ENCODE results near the gene ETS2.

Gene ETS2

DNA sequence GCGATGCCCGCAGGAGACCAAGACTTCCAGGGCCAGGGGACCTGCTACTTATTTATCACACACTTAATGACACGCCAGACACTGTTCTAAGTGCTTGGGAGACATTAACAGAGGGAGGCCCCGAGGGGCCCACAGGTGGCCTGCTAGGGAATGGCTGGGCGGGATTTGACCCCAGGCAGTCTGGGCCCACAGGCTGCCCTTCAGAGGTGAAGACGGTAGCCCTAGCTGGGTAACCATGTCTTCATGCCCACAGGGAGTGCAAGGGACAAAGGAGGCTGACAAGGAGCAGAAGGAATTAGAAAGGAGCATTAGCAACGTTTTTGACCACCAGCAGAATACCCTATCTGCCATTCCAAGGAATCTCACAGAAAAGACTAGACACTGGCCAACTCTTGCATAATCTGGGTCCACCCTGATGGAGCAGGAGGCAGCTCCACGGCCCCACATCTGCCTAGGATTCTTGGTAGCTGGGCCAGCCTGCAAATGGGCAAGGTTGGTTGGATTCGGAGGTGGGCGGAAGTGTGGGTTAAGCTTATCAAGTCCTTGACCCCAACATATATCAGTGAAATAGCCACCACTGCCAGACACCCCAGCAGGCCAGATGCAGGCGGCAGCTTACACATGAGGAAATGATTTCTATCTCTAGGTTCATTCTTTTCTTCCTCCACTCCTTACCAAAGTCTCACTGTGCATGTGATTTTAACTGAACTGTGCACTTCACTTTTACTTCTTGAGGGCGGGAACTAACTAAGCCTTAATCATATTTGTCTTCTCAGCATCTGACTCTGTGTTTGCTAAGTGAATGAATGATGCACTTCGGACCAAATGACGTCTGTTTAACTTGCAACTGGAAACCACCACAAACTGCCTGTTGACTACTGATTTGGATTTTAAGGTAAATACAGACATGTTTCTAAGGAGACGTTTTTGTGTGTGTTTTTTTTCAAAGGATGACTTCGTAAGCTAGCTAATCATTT, 3.4 kb upstream of the ETS2 start:
- FAIRE-seq: no peak

DNA sequence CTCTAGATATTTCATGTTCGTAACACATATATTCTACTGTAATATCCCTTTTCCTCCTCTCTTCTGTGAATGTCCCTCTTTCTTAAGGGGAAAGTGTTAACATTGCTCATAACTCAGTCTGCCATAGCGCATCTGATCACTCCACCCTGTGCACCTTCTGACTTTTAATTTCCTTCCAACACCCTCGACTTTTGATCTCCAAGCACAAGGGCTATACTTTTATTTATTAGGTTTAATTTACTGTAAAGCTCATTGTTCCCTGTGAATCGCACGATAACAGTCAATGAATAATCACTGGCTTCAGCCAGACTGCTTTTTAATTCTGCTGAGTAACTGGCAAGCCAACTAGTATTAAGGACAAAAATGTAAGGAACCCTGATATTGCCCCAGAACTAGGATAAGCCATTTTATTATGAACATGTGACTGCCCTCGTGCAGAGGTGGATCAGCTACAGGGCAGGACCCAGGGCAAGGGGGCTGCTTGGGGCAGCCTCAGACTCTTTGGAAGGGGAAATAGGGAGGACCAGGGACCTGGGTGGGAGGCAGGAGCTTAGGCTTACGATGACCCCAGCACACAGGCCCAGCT, 2.6 kb upstream of the ETS2 start:
- FAIRE-seq: no peak

DNA sequence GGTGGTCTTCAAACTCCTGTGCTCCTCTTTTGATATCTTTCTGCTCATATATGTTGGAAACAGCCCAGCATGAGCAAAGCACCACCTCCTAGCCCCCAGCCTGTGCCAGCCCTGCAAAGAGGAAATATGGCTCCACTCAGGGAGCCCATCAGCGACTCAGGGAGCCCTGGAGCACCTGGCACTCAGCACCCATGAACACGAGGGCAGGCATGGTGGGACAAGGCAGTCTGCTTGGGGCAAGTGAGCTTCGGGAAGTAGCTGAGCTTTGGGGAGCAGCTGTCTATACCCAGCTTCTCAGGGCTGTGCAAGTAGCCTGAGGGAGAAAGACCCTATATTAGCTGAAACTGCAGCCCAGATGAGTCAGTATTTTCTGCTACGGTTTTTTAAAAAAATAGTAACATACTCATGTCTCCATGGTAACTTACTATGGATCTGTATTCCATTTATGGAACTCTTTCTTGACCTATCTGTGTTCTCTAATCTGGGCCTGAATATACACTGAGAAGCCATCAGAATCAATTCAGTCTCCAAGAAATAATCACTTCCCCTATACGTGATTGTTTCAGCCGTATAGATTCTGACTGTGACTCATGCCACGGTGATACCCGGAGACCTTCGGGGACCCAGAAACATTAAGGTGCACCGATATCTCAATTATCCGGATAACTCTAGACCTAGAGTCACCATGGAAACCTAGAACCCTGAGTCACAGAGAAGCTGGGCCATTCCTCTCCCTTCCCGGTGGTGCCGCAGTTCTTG, 1.5 kb upstream of the ETS2 start:
- FAIRE-seq: no peak

DNA sequence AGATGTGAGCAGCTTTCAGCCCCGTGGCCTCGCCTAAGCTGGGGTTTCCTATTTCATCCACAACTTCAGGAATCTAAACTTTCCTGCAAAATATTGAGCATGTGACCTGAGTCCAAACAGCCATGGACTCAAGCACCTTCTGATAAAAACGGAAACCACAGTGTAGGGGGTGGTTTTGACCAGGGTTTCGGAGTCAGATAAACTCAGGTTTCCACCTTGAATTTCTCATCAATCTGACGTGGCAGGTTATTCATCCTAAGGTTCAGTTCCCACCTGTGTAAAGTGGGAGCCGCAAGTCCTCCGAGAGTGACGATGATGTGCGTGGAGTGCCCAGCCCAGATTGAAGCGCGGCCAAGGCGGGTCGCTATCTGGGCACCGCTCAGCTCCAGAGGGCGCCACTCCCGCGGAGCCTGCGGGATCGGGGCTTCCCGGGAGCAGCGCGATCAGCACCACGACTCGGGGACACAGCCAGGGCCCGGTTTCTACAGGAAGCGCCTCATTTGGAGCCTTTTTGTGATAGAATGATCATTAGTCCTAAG, 871 bp upstream of the ETS2 start:
- no peak for FAIRE-seq

DNA sequence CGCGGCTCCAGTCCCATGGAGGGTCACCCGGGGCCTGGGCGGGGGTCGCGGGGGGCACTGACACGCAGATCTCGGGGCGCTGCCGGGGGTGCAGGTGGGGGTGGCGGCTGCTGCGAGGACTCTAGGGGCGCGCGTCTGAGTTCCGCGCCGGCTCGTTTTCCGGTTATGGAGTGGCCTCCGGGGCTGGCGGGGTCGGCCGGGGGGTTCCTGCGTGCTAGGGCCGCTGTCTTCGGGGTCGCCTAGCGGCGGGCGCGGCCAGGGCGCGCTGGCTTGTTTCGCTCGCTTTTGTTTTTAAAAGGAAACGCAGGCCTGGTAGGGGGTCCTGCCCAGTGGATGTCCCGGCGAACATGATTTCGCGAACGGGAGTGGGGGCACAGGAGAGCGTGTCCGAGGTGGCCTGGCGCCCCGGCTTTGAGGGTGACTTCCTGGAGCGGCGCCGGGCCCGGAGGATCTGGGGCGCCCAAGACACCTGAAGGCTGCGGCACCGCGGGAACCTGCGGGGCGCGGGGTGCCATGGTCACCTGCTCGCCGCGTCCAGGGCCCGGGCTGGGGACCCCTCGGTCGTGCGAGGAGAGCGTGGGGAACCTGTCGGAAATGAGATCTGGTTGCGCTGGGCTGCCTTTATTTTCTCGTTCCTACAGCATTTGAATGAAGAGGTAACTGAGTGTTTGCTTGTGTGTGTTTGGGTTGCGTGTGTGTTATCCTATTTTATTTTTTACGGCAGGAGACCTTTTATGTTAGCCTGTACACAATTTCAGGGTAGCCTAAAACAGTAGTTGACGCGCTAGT, 618 bp downstream of the ETS2 start:
- no peak for FAIRE-seq

DNA sequence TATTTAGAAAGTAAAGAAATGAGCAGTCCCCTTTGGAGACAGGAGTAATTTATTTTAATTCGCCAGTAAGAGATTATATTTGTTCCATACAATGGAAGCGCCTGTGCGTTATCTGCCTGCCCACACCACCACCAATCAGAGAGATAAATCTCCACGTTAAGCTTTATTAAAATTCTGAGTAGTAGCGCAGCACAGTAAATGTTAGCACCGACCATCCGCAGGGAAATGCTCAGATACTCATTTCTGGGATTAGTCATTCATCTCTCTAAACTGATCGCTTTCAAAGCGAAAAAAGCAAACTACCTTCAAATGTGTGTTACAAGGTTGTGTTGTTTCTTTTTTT, 1.2 kb downstream of the ETS2 start:
- FAIRE-seq: no peak

DNA sequence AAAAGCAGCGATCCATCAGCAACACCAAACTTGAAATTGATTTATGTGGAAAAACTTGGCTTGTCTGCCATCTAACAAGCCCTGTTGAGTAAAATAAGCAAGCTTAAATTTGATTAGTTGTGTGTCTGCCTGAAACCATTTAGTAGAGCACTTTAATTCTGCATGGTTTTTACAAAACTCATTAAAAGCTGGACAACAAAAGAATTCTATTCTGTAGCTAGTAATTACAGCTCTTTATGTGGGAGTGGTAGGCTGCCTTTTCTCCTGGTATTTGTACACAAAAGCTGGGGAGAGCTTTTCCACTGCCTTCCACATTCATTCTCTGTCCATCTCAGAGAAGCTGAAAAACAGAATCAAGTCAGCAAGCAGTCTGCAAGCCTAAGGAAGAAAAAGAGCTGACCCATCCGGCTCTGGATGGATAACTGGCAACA, 1.7 kb downstream of the ETS2 start:
- no peak for FAIRE-seq

DNA sequence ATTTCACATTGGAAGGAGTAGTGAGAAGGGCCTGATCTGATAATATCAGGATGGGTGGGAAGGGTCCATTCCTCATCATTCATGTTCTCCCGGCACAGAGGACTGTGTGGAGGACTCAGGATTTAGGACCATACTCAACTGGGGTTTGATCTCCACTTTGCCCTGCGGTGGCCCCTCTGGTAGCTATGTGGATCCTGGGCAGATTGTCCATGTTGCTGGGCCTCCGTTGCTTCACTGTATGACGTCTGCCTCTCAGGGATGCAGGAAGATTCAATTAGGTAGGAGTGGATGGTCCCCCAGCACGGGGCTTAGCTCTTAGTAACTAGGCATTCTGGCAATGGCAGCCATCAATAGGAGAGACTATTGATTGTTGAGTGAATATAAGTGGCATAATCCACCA, 2.3 kb downstream of the ETS2 start:
- FAIRE-seq: no peak

DNA sequence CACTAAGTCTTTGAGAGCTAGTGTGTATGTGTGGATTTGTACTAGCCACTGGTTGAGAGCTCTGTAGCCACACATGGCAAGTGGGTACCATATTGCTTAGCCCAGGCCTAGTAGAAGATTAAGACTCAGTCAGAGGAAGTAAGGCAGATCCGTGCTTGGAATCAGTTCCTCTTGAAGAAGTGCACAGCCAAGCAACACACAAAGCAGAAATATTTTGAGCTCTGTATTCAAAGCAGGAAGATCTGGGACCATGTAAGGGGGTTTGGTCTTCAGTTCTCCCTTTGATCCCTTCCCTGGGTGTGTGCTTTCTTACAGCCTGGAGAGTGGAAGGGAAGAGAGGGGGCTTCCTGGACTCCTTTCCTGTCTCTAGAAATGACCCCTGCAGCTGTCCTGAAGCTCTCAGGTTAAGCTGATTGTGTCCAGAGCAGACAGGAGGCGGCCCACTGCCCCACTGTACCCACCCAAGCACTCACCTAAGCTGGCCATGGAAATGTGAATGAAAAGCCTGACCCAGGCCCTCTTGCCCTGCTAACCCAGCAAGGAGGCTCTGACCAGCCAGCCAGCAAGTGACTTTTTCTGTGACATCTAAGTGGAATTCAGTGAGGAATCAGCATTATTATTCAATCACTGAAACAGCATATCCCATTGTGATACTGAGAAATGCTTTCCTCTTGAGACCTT, 3.6 kb downstream of the ETS2 start:
- FAIRE-seq: no peak

DNA sequence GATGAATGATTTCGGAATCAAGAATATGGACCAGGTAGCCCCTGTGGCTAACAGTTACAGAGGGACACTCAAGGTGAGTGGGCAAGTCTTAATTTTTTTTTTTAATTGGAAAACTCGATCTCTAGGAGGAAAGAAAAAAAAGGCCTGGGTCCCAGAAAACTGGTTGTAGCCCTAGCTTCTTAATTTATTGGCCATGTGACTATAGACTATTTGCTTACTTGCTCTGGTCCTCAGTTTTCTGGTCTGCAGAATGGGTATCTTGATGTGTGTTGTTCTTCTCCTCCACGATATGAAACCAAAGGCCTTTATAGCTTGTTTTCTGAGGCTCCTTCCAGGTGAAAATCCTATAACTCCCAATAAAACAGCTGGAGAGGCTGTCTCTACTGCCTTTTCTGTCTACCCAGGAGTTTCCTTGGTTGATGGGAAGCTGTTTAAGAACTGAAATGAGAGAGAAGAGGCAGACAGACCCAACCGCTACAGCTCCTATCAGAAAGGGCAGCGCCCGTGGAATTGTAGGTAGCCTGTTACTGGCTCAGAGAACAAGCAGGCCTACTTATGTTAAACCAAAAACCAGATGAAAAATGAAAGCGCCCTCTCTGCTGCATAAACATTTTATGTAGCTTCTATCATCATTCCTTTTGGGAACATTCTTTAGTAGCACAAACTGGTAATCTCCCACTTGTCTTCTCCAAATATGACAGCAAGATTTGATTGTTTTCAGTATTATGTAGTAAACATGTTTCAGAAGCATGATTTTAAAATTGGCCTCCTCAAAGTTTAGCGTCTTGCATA, 4.5 kb downstream of the ETS2 start:
- no peak for FAIRE-seq

DNA sequence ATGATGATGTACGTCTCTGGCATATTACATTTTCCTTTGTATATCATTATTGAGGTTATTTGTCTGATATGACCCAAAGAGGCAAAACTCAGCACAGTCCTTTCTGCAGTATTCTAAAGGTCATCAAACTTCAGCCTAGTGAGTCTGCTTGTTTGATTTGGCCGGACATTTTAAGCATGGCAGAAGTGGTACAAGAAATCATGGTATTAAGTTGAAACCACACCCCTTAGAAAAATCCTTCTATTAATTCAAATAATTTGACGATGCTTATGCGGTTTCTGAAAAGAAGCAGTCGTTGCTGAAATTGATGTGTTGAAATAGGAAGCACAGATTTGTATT, 5.1 kb downstream of the ETS2 start:
- no peak for FAIRE-seq

DNA sequence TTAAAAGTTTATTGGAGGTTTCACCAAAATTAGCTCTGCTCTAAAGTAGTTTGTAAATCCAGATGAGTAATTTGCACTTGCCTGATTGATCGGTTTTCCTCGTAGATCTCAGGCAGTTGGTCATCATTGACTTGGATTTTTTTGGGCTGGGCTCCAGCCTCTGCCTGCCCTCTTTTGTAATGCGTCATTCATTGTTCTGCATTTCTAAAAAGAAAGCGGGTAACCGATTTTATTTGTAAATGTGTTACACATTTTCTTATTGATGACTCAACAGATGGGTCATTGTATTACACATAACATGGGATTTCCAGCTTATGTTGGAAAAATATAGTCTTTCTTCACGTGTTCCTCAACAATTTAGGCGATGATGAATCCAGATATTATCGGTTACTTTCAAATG, 5.5 kb downstream of the ETS2 start:
- no peak for FAIRE-seq

DNA sequence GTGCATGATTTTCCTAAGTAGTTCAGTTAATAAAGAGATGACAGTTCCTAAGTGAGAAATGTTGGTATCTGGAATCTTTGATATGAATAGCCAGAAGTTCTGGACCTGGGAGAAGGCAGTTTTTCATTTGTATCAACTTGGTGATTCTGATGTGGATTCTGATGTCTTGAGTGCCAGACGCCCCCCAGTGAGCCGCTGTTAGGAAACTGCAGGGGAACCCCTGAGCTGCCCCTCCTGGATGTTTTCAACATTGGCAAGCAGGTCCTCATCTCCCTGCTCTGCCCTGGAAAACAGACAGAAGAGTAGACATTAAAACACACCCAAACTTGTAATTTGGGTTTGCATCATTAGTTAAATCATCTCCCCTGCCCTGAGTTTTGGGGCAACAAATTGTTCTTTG, 7.4 kb downstream of the ETS2 start:
- no peak for FAIRE-seq

DNA sequence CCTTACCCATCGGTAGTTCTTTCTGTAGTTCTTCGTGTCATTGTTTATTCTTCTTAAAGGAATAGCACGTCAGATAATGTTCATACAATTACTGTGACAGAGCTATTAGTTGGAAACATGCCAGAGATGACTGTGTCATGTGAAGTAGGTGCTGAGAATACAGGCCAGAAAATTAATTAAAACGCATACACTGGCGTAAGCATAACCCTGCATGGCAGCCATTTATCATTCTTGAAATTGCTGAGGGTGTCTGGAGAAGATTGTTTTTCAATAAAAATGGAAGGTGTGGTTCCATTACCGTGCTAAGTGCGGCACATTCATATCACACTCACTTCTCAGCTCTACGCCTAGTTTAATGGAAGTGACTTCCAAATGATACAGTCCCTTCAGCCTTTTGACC, 7.8 kb downstream of the ETS2 start:
- FAIRE-seq: no peak

DNA sequence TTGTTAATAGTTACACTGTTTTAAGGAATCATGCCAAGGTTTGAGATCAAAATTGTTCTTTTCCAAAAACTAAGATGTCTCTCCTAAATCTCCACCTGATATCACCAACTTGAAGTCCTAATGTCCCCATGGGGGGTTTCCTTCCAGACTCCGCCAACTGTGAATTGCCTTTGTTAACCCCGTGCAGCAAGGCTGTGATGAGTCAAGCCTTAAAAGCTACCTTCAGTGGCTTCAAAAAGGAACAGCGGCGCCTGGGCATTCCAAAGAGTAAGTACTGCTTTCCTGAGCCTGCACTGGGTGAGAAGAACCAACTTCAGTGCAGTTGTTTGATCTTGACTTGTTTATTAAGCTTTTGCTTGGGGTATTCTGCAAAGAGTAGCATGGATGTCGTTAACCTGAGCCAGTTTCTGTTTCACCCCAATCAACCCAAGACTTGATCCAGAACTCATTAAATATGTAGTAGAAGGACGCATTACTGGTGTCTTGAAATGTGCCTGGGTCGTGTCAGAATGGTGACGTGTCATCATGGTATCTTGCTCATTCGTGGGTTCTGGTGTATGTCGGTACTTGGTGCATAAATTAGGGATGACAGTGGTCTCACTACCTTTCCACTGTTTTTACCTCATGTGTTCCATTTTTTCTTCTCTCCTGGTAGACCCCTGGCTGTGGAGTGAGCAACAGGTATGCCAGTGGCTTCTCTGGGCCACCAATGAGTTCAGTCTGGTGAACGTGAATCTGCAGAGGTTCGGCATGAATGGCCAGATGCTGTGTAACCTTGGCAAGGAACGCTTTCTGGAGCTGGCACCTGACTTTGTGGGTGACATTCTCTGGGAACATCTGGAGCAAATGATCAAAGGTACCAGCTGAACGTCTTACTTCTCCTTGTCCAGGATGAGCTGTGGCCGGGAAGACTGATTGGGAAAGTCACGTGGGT, 8.7 kb downstream of the ETS2 start:
- FAIRE-seq: no peak

DNA sequence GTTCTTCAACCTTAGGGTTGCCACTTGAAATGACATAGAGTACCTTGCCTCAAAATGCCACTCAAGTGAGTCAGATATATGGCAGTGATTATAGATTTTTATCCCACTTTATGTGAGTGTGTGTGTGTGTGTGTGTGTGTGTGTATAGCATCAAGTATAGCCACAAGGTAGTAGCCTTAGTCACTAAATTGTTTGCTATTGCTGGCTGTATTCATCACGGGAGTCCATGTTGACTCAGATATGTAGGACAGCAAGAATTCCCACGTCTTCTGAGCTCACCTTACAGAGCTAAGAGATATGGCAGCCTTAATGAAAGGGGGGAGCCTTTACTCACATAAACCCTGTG, 9.3 kb downstream of the ETS2 start:
- FAIRE-seq: no peak

DNA sequence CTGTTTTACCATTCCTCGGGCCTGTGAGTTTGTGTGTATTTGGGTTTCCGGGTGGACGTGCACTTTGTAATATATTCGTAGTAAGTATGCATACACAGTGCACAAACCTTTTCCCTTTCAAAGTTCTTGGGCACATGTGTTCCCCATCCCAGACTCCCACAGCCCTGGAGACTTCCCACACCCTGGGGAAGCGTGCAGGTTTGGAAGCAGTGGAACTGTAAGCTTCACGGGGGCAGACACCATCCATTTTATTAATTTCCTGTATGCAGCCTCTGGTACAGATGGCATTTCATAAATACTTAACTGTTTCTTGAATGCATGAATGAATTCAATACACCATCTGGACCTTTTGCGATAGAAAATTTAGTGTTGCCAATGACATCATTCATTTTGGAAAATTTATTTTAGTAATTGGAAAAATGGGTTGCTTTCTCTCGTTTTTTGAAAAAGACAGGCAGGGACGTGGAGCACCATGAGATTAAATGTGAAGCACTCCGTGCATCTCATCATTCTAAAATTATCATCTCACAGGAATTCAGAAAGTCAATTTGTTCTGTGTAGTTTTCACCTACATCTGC, 10.8 kb downstream of the ETS2 start:
- no peak for FAIRE-seq

DNA sequence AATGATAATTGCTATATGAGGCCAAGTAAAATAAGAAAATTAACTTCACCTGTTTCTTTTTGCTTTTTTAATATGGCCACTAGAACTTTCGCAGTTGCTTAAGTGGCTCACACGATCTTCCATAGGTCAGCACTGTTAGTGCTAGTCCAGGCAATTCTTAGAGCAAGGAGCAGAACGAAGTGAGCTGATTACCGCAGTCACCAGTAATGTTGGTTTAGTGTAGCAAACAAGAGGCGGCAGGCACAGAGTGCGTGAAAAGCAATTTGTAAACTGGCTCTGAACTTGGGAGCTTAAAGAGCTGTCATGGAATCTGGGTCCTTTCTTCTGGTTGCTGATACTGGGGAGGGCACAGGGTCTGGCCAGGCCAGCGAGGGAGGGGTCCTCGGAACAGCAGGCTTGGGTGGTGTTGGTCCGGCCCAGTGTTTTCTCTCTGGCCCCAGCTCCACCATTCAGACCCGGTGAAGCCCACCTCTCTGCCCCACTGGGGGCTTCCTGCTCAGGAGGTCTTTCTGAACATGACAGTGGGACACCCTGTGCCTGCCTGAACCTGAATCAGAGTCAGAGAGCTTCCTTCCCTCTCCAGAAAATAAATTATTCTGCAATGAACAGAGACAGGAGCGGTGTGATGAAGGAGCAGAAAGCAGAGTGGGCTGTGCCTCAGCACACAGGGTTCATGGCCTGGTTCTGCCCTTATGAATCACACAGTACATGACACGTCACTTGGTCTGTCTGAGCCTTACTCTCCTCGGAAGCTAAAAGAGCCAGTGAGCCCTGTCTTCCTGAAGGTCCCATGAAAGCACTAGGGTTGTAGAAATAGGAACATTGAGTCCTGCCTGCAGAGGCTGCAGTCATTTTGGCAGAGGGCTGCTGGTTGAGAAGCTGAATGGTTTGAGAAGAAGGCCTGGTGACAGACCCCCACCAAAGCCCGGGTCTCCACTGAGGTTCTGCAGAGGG, 11.9 kb downstream of the ETS2 start:
- FAIRE-seq: no peak

DNA sequence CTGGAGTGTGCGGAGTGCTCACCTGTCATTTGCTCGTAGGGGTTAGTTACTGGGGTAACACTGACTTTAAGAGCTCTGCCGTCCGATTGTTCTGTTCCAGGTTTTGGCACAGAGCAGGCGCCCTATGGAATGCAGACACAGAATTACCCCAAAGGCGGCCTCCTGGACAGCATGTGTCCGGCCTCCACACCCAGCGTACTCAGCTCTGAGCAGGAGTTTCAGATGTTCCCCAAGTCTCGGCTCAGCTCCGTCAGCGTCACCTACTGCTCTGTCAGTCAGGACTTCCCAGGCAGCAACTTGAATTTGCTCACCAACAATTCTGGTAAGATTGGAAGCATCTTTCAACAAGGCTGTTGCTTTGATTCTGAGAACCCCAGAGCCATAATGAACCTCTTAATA, 12.6 kb downstream of the ETS2 start:
- FAIRE-seq: no peak
